GM03348 (cell line): ENCODE measurements around the gene ENC1.

Experiments used
- DNase-seq: peaks from one replicate; pipeline ENCODE4 v3.0.0; 2012; ENCODE audit warnings: low spot score

Gene ENC1

DNA sequence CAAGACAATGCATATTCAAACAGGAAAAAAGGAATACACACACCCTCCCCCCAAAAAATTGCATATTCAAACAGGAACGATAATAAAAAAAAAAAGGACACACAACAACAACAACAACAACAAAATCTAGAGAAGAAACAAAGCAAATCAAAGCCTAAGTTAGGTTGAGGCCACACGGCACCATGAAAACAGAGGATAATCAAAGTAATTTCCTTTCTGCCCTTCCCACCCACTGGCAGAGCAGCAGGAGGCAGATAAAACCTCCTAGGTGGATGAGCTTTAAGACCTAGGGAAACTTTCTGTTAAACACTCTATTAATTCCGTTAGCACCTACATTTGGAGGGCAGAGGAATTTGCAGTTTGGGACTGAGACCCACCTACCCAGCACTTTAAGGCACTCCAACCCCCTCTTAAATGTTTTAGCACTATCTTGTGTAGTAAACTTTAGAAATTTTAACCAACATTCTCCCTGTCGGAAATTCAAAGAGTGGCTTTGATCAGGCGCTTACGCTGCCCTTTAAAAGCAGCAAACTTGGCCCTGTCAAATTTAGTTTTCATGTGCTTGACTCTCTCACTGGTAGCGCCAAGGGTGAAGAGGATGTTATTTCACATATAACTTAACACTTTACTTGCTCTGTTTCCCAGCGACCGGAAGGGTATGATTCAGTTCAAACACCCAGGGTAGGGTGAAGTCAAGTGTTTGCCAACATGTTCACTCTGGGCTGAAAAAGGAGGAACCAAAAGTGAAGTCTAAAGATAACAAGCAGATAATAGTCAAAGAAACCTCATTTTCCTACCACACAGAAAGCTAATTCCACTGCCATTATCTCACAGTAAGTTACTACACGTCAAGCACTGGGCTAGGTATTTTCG lies 9.2 kb downstream of the ENC1 start:
- no peak for DNase-seq

- peak; percentile 70 for DNase-seq
Observed at GRCh38 chr5:74630453-74631066, 10.0 kb downstream of the ENC1 start.

GRCh38 chr5:74629326-74629725 lies 11.2 kb downstream of the ENC1 start:
- no peak for DNase-seq

DNA sequence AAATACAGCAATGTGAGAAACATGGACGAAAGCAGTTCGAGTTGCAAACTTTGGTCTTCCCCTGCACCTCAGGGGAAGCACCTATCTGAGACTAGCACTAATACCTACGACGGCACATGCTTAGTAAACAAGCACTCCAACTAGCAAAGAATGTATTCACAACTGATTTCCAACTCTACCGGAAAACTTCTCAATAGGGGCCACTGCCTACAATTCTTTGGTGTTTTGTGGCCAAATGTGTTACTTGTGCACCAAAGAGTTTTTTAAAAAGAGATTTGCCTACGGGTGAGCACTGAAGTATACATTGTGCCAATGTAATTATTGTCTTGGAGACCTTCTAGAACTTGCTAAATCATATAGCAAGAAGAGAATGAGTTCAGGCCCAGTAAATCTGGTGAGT lies 12.2 kb downstream of the ENC1 start:
- no peak for DNase-seq

- DNase-seq = no peak
Observed at GRCh38 chr5:74627646-74628279, 12.8 kb downstream of the ENC1 start.

DNA sequence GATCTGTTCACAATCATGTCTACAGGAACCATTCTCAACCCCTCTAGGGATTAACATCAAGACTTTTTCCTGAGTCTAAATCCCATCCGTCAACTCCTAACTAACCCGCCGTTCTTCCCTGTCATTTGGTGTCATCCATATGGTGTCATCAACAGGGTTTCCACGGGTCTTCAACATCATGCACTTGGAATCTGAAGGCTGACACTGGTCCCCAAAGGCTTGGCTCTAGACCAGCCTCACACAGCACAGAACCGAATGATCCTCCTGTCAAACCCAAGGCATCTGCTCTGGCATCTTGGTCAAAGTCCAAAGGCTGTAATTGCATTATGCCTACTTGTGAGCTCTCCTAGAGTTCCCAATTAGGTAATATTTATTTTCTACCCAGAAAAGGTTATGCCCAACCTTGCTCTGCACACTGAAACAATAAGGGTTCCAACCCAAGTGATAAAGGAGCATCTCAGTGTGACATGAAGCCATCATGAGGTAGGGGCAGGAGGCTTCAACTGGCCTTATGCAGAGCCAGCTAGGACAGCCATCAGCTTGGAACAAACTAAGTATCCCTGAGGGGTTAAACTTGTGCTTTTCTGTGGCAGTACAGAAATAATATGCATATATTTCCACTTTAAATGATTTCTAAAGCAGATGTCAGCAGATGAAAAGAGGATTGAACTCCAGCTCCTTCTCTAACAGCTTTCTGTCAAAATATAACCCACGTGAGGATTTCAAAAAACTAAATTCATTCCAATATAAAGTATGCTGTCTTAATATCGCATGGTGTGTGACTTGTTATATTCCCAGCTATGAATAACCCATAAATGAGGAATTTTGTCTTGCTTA lies 13.9 kb downstream of the ENC1 start:
- no peak for DNase-seq

GRCh38 chr5:74625742-74626241 lies 14.7 kb downstream of the ENC1 start:
- no peak for DNase-seq

DNA sequence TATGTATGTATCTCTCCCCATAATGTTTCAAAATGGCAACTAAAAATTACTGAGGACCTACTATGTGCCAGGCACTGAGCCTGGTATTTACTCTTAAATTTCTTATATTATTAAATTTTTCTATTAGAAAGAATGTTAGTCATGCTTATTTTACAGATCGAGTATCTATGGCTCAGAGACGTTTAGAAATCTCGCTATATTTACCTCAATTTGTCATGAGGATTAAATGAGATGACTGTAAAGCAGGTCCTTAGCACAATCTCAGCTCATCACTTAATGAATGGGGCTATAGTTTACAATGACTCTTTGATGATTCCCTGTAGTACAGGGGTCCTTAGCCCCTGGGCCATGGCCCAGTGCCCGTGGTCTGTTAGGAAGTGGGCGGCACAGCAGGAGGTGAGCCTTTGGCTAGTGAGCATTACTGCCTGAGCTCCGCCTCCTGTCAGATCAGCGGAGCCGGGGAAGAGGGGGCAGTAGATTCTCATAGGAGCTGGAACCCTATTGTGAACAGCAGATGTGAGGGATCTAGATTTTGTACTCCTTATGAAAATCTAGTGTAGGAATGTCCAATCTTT lies 15.5 kb downstream of the ENC1 start:
- DNase-seq = no peak

DNA sequence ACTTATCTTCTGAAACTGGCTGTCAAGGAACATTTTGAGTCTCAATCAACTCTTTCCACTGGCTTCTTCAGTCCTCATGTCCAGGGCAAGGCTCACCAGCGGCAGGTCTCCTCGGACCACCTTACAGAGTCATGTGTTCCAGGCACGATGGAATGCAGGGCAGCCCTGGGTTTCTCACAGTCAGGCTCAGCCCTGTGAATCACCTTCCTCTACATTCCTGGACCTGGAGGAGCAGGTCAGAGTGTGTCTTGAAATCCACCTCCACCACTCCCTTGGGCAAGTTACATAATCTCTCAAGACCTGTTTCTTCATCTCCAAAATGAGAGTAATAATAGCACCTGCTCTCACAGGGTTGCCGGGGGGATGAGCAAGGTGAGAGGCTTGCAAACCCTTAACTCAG lies 16.0 kb downstream of the ENC1 start:
- DNase-seq = no peak

GRCh38 chr5:74623748-74624408 lies 16.6 kb downstream of the ENC1 start:
- no peak for DNase-seq

- no peak for DNase-seq
Observed at GRCh38 chr5:74623006-74623611, 17.4 kb downstream of the ENC1 start.

- peak; percentile 31 for DNase-seq
Observed at GRCh38 chr5:74622122-74622521, 18.4 kb downstream of the ENC1 start.

- no peak for DNase-seq
Observed at GRCh38 chr5:74621492-74621891, 19.0 kb downstream of the ENC1 start.

GRCh38 chr5:74619308-74619707 lies 21.2 kb downstream of the ENC1 start:
- DNase-seq = no peak

DNA sequence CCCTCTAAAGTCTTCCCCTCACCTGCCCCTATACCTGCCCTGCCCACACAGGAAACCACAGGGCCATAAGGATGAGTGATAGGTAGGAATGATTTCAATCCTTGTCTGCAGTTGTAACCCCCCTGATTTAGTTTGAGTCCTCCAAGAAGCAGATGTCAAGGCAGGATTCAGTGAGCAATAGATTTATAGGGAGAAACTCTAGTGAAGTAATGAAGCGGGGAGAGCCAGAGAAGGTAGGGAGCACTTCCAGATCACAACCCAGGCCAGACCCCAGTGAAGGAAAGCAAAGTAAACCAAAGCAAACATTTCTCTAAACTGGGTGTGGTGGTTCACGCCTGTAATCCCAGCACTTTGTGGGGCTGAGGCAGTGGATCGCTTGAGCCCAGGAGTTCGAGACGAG lies 22.4 kb downstream of the ENC1 start:
- DNase-seq = no peak

DNA sequence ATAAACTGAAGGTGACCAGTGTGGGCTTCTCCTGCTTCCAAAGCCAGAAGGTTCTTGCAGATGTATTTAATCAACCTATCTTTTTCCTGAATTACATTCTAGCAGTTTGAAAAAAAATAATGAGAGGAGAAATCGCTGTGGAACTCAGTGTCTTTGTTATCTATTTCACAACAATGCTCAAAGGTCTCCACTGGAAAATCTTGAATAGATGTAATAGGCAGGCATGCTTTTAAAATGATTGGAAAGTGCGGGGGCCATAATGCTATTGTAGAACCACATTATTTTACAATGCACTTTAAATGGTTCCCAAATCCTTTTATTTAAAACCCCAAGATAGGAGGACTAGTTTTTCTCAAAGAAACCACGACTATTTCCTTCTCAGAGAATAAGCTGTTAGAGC lies 23.3 kb downstream of the ENC1 start:
- DNase-seq = no peak

DNA sequence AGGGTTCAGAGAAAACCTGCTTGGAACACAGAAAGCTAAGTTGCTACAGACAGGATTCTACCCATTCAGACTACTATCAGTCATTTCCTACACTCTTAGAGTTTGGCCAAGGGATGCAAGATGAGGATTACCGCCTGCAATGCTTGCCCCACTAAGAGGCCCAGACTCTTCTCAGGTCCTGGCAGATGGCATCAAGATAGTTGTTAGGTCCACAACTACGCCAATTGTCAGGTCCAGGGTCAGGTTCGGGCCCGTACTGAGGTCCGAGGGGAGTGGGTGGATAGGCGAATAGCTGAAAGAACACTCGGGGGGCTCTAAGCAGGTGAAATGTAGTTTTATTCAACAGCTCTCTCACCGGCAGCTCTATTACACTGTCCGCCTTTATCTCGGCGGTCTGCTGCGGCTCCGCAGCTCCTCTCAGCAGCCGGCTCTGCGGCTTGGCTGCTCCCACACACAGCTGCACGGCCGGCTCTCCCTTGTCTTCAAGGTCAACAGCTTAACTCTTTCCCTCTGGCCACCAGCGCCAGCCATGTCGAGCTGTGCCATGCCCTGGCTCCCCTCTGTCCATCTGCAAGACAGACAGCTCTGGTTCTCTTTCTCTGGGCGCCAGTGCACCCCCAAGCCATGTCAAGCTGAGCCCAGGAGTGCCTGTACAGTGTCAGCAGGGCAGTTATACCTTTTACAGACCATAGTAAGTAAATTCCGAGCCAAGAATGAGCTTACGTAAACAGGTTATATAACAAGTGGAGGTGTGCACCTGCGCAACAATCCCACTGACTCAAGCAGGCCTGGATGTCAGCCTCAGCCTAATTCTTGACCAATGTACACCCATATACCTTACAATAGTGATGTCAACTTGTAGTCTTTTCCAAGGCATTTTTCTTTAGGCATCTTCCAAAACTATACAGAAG lies 24.0 kb downstream of the ENC1 start:
- no peak for DNase-seq

DNA sequence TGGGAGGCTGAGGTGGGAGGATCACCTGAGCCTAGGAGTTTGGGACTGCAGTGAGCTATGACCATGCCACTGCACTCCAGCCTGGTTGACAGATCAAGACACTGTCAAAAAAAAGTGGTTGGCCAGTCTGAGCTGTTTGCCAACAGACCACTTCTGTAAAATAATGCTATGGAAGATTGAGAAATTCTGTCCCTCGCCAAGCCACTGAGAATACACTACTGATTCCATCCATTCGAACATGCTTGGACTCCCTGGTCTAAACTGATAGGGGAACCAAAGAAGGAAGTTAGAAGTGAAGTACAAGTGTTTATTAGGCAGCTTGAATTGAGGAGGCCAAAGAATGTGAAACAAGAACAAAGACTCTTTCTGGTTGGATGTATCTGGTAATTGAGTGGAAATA lies 27.2 kb downstream of the ENC1 start:
- DNase-seq = no peak

GRCh38 chr5:74612045-74612444 lies 28.5 kb downstream of the ENC1 start:
- DNase-seq = no peak
